Prostate gland (tissue), 2 donors: Measurements from ENCODE around the gene OR13A1.

Experiments
- POLR2A ChIP-seq: fragments of 450-650 bp; IDR thresholded peaks from one replicate; pipeline ENCODE4 v1.6.1; 2016; ENCODE audit warnings: antibody characterized with exemption, mild to moderate bottlenecking
- POLR2AphosphoS5 ChIP-seq: sonication (generic); formaldehyde crosslinking; IDR thresholded peaks from one replicate; pipeline ENCODE4 v1.6.1; 2017; ENCODE audit warnings: antibody characterized with exemption
- TF ChIP-seq, protein P1 (sequence below), 4 experiments: fragments of 200-600 bp in 2 of 4; fragments of 450-650 bp in 2 of 4; sonication (generic) in 2 of 4; IDR thresholded peaks; 1 replicate in 3 of 4; 2 replicates in 1 of 4; pipeline ENCODE4 v1.5.1; 2016 to 2019; ENCODE audit warnings: antibody characterized with exemption in 4 of 4, mild to moderate bottlenecking in 2 of 4, moderate library complexity in 2 of 4

DNA sequence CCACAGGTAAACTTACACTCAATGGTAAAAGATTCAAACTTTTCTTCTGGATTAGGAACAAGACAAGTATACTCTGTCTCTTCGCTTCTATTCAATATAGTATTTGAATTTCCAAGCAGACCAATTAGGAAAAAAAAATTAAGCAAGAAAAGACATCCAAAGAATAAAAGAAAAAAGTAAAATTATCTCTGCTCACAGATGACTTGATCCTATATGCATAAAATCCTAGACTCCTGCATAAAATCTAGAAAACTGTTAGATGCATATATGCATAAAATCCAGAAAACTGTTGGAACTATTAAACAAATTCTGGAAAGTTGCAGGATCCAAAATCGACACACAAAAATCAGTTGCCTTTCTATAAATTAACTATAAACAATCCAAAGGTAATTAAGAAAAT, at the start of gene OR13A1:
- TF ChIP-seq, protein P1, sequence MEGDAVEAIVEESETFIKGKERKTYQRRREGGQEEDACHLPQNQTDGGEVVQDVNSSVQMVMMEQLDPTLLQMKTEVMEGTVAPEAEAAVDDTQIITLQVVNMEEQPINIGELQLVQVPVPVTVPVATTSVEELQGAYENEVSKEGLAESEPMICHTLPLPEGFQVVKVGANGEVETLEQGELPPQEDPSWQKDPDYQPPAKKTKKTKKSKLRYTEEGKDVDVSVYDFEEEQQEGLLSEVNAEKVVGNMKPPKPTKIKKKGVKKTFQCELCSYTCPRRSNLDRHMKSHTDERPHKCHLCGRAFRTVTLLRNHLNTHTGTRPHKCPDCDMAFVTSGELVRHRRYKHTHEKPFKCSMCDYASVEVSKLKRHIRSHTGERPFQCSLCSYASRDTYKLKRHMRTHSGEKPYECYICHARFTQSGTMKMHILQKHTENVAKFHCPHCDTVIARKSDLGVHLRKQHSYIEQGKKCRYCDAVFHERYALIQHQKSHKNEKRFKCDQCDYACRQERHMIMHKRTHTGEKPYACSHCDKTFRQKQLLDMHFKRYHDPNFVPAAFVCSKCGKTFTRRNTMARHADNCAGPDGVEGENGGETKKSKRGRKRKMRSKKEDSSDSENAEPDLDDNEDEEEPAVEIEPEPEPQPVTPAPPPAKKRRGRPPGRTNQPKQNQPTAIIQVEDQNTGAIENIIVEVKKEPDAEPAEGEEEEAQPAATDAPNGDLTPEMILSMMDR (IDR thresholded peaks at IDR 0.05): no peak
- no peak for TF ChIP-seq POLR2A
- no peak for TF ChIP-seq POLR2AphosphoS5
